Posterior vena cava (tissue), 2 donors: ENCODE results near the gene AHNAK2. TPM values are rescaled to one million over a fixed set of nuclear protein-coding genes. Genes with fewer than 3 reads are reported as not detected.
"Not testable (repeated sequence)": the region's sequence is repeated elsewhere in the genome, so short reads cannot be mapped to it uniquely, and the experiment has no call there.

Experiments
- DNase-seq: peaks from one replicate; pipeline ENCODE4 v3.0.0-alpha.2; 2020; ENCODE audit warnings: low spot score
- intact Hi-C, 2 donors: fragments of 100-400 bp; cut with DNase I; formaldehyde crosslinking; loops; one replicate each; pipeline versions ENCODE4 v1.14.1 to v1.14.2; 2022 to 2023
- total RNA-seq, 2 donors: library from RNA; stranded (reverse); fragmentation: NEBNext Ultra II Directional; extraction: Animal tissue kit (Norgen Biotek cat#: 25700); gene quantifications; one replicate each; pipeline ENCODE4 v1.2.1, GENCODE V29; 2021
- donor health status: DM: yes; HTN: yes; CAD: no.
- donor health status: DM: yes; HTN: yes; CAD: no.

AHNAK2 gene
- total RNA-seq, 2 donors from 2014 or later, result 242 to 274 TPM

GRCh38 chr14:104947201-104947600, 31.0 kb downstream of the AHNAK2 start:
- DNase-seq, result peak; percentile 61
- intact Hi-C loops, result not testable (repeated sequence)

GRCh38 chr14:104945986-104946965, 31.9 kb downstream of the AHNAK2 start:
- intact Hi-C loops, result not testable (repeated sequence)
- peak; percentile 73 for DNase-seq

GRCh38 chr14:104945266-104945665, 32.9 kb downstream of the AHNAK2 start:
- intact Hi-C loops, result not testable (repeated sequence)
- peak; percentile 58 for DNase-seq

GRCh38 chr14:104944436-104945205, 33.6 kb downstream of the AHNAK2 start:
- peak; percentile 59 for DNase-seq
- intact Hi-C loops, result not testable (repeated sequence)

- DNase-seq, intact Hi-C loops: not testable (repeated sequence)
Observed at GRCh38 chr14:104944016-104944308, 34.2 kb downstream of the AHNAK2 start.

- DNase-seq, result peak; percentile 55
- intact Hi-C loops, result not testable (repeated sequence)
Observed at GRCh38 chr14:104943216-104944015, 34.8 kb downstream of the AHNAK2 start.

- peak; percentile 61 for DNase-seq
- intact Hi-C loops, result no loop called here
Observed at GRCh38 chr14:104942586-104942985, 35.6 kb downstream of the AHNAK2 start.

- DNase-seq, result peak; percentile 67
- intact Hi-C loops, result no loop called here
Observed at GRCh38 chr14:104941508-104942365, 36.4 kb downstream of the AHNAK2 start.

- DNase-seq, result peak; percentile 24
- intact Hi-C loops, result no loop called here
Observed at GRCh38 chr14:104940526-104941150, 37.5 kb downstream of the AHNAK2 start.

- intact Hi-C loops, result no loop called here
Observed at GRCh38 chr14:104939666-104940410, 38.3 kb downstream of the AHNAK2 start.

GRCh38 chr14:104938960-104939359, 39.2 kb downstream of the AHNAK2 start:
- intact Hi-C loops, result no loop called here
- DNase-seq, result peak; percentile 18

More at GRCh38 chr14:104939666-104940410, 38.3 kb downstream of the AHNAK2 start:
- DNase-seq, result peak; percentile 54

- intact Hi-C loops, result no loop called here
- peak; percentile 2 for DNase-seq
Observed at GRCh38 chr14:104938436-104938835, 39.7 kb downstream of the AHNAK2 start.

GRCh38 chr14:104937694-104938365, 40.3 kb downstream of the AHNAK2 start:
- intact Hi-C loops, result no loop called here
- no peak for DNase-seq

GRCh38 chr14:104937161-104937560, 41.0 kb downstream of the AHNAK2 start:
- intact Hi-C loops, result no loop called here
- no peak for DNase-seq

GRCh38 chr14:104936361-104937155, 41.6 kb downstream of the AHNAK2 start:
- DNase-seq, result no peak
- intact Hi-C loops, result no loop called here

GRCh38 chr14:104935955-104936354, 42.2 kb downstream of the AHNAK2 start:
- intact Hi-C loops, result no loop called here
- no peak for DNase-seq
